ENCODE measurements around the gene TAF10.

- no peak for TF ChIP-seq SP1 (IDR thresholded peaks at IDR 0.05)
- TF ChIP-seq ZNF384 (IDR thresholded peaks at IDR 0.05): no peak
- no peak for TF ChIP-seq TARDBP (IDR thresholded peaks at IDR 0.05)
- no peak for TF ChIP-seq CTBP1 (IDR thresholded peaks at IDR 0.05; ENCODE audit: borderline replicate concordance)
- no peak for TF ChIP-seq FOXM1 (IDR thresholded peaks at IDR 0.05; ENCODE audit: borderline replicate concordance)
- TF ChIP-seq FOXA1 (IDR thresholded peaks at IDR 0.05): no peak
- no peak for TF ChIP-seq NFRKB (IDR thresholded peaks at IDR 0.05)
- no peak for TF ChIP-seq PKNOX1 (IDR thresholded peaks at IDR 0.05)
- TF ChIP-seq ARNT (IDR thresholded peaks at IDR 0.05): no peak
- no peak for TF ChIP-seq SUZ12 (IDR thresholded peaks at IDR 0.05)
Measured at GRCh38 chr11:6571434-6572008, 40.5 kb downstream of the TAF10 start.

Measured in HEK293T (cell line).